GM21381 (cell line): ENCODE results near the gene SLC16A2.

Source experiments
- ATAC-seq: cut with Tn5 transposase; IDR thresholded peaks from one replicate; pipeline ENCODE4 v1.9.1; 2021; ENCODE audit warnings: mild to moderate bottlenecking, moderate library complexity; ENCODE audit not compliant: unreplicated experiment

Gene SLC16A2

GRCh38 chrX:74421036-74421739 lies at the start of gene SLC16A2:
Gene SLC16A2 (plus strand): TSS chrX:74421493. CDS start chrX:74421638, 145 bp downstream.
- ATAC-seq, result no peak

DNA sequence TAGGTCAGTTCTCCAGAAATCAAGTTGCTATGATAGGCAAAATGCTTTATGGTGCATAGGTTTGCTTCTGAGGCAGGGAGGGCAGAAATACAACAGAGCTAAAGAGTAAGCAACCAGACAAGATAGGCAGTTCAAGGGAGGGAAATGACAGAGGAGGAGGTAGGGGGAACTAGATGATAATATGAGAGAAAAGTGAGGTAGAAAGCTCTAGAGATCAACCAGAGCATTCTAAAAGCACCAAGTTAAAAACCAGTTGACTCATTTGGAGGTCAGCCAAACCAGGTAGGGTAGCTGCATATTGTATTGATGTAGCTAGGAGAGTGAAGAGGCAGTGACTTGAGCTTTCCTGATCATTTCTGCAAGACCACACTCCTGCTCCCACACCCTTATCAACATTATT lies 49.0 kb upstream of the SLC16A2 start:
- ATAC-seq, result no peak

- ATAC-seq, result no peak
Measured at GRCh38 chrX:74377282-74377681, 44.0 kb upstream of the SLC16A2 start.

DNA sequence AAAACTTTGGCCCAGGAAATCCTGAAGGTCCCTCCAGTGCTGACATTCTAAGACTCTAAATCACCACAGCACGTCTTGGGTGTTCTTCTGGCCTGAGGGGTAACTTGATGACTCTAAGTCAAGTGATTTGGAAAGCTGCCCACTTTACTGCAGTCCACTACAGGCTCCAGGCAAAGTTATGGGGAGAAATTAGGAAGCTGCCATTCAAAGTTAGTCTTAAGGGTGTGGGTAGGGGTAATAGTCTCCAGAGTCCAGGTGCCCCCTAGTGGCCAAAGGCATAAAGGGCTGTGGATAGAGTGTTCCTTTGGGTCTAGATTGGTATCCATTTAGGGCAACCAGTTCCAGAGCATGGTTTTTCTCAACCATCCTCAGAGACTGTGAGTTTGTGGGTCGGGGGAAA lies 38.7 kb upstream of the SLC16A2 start:
- no peak for ATAC-seq

DNA sequence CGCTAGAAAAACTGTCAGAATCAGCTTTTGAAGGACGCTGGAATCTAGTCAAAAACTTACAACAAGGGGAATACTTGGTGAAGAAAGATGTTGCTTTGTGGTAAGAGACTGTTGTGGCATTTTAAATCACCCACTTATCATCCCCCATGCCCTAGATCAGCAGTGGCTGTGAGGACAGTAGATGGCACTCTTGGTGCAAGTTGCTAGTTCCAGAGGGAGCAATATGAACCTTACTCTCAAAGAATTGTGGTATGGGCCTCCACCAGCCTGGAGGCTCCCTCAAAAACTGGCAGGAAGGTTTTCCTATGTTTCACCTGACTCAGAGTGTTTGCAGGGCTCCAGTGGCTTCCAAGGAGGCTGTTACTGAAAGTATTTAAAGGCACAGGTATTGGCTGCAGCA lies 37.7 kb upstream of the SLC16A2 start:
- no peak for ATAC-seq

- ATAC-seq, result no peak
Measured at GRCh38 chrX:74389016-74389722, 32.1 kb upstream of the SLC16A2 start.

- no peak for ATAC-seq
Measured at GRCh38 chrX:74395556-74395955, 25.7 kb upstream of the SLC16A2 start.

- no peak for ATAC-seq
Measured at GRCh38 chrX:74405973-74406489, 15.3 kb upstream of the SLC16A2 start.

DNA sequence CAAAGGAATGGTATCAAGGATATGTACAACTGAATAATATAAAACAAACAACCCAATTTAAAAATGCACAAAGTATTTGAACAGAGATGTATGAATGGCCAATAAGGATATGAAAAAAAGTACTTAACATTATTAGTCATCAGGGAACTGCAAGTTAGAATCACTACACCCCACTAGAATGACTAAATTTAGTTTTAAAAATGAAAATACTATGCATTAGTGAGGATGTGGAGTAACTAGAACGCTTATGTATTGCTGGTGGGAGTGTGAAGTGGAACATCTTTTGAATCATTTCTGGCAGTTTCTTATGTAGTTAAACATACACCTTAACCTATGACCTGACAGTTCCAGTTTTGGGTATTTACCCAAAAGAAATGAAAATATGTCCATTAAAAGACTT lies 13.0 kb upstream of the SLC16A2 start:
- ATAC-seq, result no peak

GRCh38 chrX:74419864-74420195 lies 1.5 kb upstream of the SLC16A2 start:
- ATAC-seq, result no peak

DNA sequence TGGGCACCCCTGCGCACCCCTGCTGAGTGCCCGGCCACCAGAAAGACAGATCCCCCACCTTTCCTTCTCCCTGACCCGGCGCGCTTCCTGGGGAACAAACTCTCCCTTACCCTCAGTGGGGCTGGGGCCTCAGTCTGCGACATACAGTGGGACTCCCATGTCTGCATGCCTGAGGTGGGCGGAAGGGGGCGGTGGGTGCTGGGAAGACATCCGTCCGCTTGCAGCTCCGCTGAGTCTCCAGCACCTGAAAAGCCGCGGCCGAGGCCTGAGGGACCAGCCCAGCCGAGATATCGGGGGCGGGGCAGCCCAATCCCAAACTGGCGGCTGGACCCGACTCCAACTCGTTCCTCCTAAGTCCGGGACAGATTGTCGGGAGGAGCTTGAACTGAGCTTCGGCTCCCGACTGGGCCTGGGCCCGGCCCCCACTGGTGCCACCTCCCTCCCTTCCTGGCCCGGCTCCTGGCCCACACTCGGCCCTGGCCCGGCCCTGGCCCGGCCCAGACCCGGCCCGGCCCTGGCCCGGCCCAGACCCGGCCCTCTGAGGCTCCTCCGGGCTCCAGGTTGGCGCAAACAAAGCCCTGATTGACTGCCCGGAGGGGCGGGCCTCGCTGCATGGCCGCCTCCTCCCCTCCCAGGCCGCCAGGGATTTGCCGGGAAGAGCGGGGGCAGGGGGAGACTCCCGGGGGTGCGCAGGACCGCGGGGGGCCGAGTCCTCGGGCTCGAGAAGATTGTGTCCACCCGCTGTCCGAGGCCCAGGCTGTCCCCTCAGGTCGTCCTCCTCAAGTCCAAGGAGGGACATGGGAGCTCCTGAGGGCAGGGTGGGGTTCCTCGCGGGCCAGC lies 877 bp upstream of the SLC16A2 start:
- ATAC-seq, result no peak

GRCh38 chrX:74421740-74422352 lies 553 bp downstream of the SLC16A2 start:
- ATAC-seq, result no peak

- ATAC-seq, result no peak
Measured at GRCh38 chrX:74422576-74423288, 1.4 kb downstream of the SLC16A2 start.

- ATAC-seq, result no peak
Measured at GRCh38 chrX:74423289-74423998, 2.2 kb downstream of the SLC16A2 start.

- no peak for ATAC-seq
Measured at GRCh38 chrX:74426071-74426470, 4.8 kb downstream of the SLC16A2 start.

DNA sequence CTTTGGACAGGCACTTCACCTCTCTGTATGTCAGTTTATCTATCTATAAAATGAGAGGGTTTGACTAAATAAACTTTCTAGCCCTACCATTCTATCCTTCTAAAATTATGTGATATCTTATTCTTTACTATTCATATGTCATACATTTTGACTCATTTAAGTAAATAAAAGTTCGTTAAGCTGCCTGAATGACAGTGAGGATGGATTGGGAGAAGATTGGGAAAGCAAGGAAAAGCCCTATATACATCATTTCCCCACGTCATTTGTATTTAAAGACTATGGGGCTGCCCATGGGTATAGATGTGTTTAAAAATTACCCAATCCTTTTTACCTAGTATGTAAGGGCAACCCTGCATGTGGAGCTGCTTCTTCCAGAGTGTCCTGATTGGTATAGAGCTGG lies 5.3 kb downstream of the SLC16A2 start:
- ATAC-seq, result no peak

DNA sequence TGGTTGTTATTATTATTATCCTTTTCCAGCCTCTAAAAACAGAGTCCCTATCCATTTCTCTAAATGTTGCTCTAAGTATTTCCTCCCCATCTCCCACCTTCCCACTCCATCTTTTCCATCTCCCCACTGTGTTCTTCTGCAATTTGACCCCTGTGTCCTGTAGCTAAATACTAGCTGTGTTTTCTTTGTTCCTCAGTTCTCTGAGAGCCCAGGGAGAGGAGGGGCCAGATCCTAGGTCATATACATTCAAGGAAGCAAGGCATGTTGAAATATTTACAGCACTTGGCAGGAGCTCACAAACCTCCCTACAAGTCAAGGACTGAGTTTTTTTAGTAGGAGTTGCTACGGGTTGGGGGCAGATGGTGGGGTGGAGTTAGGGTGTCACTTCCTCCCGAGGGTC lies 10.5 kb downstream of the SLC16A2 start:
- ATAC-seq, result no peak

DNA sequence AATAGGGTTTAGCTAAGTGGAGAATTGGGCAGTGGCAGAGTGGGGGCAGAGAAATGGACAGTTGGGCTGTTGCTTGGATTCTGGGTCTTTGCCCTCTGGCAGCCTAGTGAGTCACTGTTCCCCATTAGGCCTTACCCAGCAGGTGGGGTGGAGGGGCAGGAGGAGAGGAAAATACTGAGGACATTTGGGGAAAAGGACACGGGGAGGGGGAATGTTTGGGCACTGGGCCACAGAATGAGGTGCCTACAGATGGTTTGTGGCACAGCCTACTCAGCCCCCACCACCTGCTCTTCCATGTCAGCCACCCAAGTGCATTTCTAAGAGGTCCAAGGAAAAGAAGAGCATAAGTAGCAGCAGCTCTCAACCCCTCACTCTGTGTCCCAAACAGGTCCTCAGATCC lies 13.0 kb downstream of the SLC16A2 start:
- ATAC-seq, result no peak

DNA sequence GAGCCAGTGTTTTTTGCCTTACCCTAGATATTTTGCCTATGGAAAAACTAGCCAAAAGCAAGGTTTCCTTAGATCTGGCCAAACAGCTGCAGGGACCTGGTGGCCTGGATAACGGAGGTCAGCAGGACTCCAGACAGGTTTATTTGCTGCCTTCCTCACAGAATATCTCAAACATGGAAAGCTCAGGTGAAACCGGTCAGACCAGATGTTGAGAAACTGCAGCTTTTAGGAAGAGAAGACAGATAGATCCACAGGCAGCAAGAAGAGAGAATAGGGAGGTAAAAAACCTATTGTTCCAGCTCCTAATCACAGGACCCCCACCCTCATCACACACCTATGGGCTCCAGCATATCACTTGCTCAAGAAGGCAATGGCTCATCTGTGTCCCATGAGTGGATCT lies 16.2 kb downstream of the SLC16A2 start:
- no peak for ATAC-seq

DNA sequence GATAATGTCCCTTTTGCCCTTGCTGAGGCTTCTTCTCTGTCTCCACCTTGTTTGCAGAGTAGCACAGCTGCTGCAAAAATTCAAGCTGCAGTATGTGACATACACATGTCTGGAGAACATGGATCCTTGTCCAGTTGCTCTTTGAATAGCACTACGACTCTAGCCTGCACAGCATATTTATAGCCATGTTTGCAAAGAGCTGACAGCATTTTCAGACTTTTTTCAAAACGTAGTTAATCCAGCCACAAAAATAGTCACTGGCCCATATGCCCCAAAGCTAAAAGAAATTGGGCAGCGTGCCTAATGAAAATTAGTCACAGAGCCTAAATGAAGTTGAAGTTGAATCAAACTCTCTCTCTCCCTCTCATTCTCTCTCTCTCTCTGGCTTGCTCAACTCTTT lies 17.5 kb downstream of the SLC16A2 start:
- no peak for ATAC-seq
